ENCODE results near the gene MYH11. TPM values are rescaled to one million over a fixed set of nuclear protein-coding genes. Genes with fewer than 3 reads are reported as not detected.
A peak's percentile ranks its signal among the peaks of the same experiment; 100 is the strongest.

MYH11 gene
- total and polyA plus RNA-seq, 10 of the 15 experiments (the other 5 are each of a cell fraction or from before 2014, with no cell fraction given): 0.01 to 1.9 (median 0.13) TPM; not detected in 1

- FAIRE-seq: peak; percentile 64
- ChIA-PET SMC1A (ENCODE audit: uncharacterized antibody, unreplicated experiment) (interaction anchor here (2.8 kb wide), 1 partner anchor 9 kb away, joined by 14 read pairs; the partner anchor contains the start of gene CEP20), POLR2A (no interaction called here), CTCF (no interaction called here), RAD21 (ENCODE audit: unreplicated experiment) (interaction anchor here (0.9 kb wide), 1 partner anchor 33 kb away, joined by 3 read pairs; no protein-coding TSS in a partner anchor)
- Histone ChIP-seq H3K9me3 (replicated peaks; ENCODE audit: control insufficient read depth, insufficient read depth, low read length) (no peaks in the 10 kb centered on the region), H4K20me1 (ENCODE audit: control insufficient read depth, insufficient read depth) (no peaks in the 10 kb centered on the region), H3K36me3 (ENCODE audit: control insufficient read depth in 2 of 2, insufficient read depth in 2 of 2, low read length in 1 of 2) (peaks cover 3 to 6% of the 10 kb centered on the region in 2 experiments), H2AFZ (ENCODE audit: control insufficient read depth, low read depth, low read length) (no peak overlapping the region), H3K9ac (ENCODE audit: control insufficient read depth, insufficient read depth, low read length) (no peak overlapping the region), H3K4me3 (no peak overlapping the region), H3K4me1 (ENCODE audit: control insufficient read depth, insufficient read depth, low read length) (peaks cover 3% of the 10 kb centered on the region; the same call in 1 of the 2 replicates), H3K27ac (ENCODE audit: control insufficient read depth, insufficient read depth) (peak overlapping the region; percentile 45; the same call in 1 of the 2 replicates), H3K4me2 (ENCODE audit: control insufficient read depth, insufficient read depth) (no peak overlapping the region), H3K27me3 (replicated peaks in 1 of 2; ENCODE audit: control insufficient read depth in 2 of 2, insufficient read depth in 2 of 2, low read length in 1 of 2) (no peaks in the 10 kb centered on the region), H3K79me2 (ENCODE audit: control insufficient read depth, insufficient read depth, low read length) (peaks cover 2% of the 10 kb centered on the region; the same call in 1 of the 2 replicates)
- no peak for DNase-seq (ENCODE audit: low read depth, low spot score)
- in situ Hi-C loops (cut with MboI) (no loop called here), intact Hi-C loops (cut with micrococcal nuclease; ENCODE audit: unreplicated experiment) (no loop called here)
- WGBS (ENCODE audit: insufficient coverage, insufficient replicate concordance, low lambda C conversion rate, missing lambda C conversion rate): 92% methylated on average over 2 of the region's 2 CpGs
- TF ChIP-seq PBX3 (IDR thresholded peaks at IDR 0.05; ENCODE audit: insufficient replicate concordance, low read depth, low read length) (no peak), FOXM1 (IDR thresholded peaks at IDR 0.05; ENCODE audit: low read depth, low read length) (no peak), EGR1 (IDR thresholded peaks at IDR 0.05; ENCODE audit: borderline replicate concordance in 1 of 2, low read depth in 2 of 2, low read length in 2 of 2) (no peak), FOS (IDR thresholded peaks at IDR 0.05; ENCODE audit: borderline replicate concordance, extremely low read depth, insufficient read length) (no peak), E4F1 (IDR thresholded peaks at IDR 0.05; ENCODE audit: borderline replicate concordance, partially characterized antibody) (no peak), CREM (IDR thresholded peaks at IDR 0.05; ENCODE audit: low read depth) (no peak), ZNF622 (IDR thresholded peaks at IDR 0.05) (no peak)
- no peak; the same call in 2 of the 3 replicates for ATAC-seq
- BruUV-seq (replicated peaks): no TSS peak
Observed at GRCh38 chr16:15879255-15879811, 22.5 kb upstream of the MYH11 start.
